AG04449 (cell line): Measurements from ENCODE around the gene PLD5.
"Not testable (repeated sequence)": the region's sequence is repeated elsewhere in the genome, so short reads cannot be mapped to it uniquely, and the experiment has no call there.

Experiments
- CTCF ChIA-PET: fragments of 350-600 bp; formaldehyde crosslinking; extraction: SDS; loops from one replicate; lab custom pipeline; 2021; ENCODE audit warnings: antibody characterized with exemption; lab: Yijun Ruan, JAX
- POLR2A ChIA-PET: fragments of 400-600, 350-600 bp; formaldehyde crosslinking; extraction: SDS; loops from one replicate; lab custom pipeline; 2020; ENCODE audit warnings: antibody characterized with exemption, inconsistent platforms; lab: Yijun Ruan, JAX
- DNase-seq: peaks from one replicate; pipeline ENCODE4 v3.0.0-alpha.2; 2010; ENCODE audit warnings: low read depth, low spot score
- H3K4me3 ChIP-seq: 2 replicates; pipeline ENCODE4 v1.5.1; 2011; ENCODE audit warnings: low read depth, mild to moderate bottlenecking, control low read depth, low read length
- TF ChIP-seq, protein P1 (sequence below): IDR thresholded peaks from one replicate; pipeline ENCODE4 v1.5.1; 2011; ENCODE audit warnings: mild to moderate bottlenecking, moderate library complexity, low read length, control low read depth, inconsistent platforms; ENCODE audit not compliant: insufficient read depth; ENCODE audit errors: missing control alignments

Gene PLD5

DNA sequence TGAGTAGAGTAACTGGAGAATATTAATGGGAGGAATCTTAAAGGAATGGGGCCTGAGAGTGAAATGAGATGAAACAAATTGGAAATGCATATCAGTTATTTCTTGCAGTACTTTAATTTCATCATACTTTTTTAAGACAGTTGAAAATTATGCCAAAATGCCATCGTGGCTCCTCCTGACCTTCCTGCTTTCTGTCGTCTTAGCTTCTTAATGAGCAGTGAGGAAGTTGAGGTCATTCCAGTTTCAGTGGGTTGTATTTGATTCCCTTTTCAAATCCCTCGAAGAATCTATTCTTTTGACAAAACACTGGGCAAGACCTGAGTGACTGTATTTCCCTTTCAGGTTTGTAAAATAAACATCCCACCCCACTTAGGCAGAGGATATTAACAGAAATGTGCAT lies 390.7 kb downstream of the PLD5 start:
- ChIA-PET CTCF (no interaction called here), POLR2A (no interaction called here)
- TF ChIP-seq, protein P1, sequence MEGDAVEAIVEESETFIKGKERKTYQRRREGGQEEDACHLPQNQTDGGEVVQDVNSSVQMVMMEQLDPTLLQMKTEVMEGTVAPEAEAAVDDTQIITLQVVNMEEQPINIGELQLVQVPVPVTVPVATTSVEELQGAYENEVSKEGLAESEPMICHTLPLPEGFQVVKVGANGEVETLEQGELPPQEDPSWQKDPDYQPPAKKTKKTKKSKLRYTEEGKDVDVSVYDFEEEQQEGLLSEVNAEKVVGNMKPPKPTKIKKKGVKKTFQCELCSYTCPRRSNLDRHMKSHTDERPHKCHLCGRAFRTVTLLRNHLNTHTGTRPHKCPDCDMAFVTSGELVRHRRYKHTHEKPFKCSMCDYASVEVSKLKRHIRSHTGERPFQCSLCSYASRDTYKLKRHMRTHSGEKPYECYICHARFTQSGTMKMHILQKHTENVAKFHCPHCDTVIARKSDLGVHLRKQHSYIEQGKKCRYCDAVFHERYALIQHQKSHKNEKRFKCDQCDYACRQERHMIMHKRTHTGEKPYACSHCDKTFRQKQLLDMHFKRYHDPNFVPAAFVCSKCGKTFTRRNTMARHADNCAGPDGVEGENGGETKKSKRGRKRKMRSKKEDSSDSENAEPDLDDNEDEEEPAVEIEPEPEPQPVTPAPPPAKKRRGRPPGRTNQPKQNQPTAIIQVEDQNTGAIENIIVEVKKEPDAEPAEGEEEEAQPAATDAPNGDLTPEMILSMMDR, result no peak
- no peak overlapping the region for H3K4me3 ChIP-seq
- DNase-seq, result no peak

DNA sequence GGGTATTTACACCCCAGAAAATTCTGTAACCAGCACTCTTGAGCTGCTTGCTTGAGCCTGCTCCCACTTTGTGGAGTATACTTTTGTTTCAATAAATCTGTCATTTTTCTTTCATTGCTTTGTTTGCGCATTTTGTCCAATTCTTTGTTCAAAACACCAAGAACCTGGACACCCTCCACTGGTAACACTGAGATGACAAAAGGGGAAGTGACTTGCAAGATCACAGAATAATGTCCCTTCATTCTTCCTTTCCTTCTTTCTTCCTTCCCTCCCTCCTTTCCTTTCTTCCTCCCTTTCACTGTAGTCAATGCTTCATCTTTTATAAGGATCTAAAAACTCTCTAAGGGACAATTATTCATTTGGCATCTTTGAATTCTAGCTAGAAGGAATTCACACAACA lies 391.1 kb downstream of the PLD5 start:
- DNase-seq, result no peak
- CTCF ChIA-PET, result no interaction called here
- TF ChIP-seq, protein P1, result no peak
- POLR2A ChIA-PET, result no interaction called here
- no peak overlapping the region for H3K4me3 ChIP-seq

DNA sequence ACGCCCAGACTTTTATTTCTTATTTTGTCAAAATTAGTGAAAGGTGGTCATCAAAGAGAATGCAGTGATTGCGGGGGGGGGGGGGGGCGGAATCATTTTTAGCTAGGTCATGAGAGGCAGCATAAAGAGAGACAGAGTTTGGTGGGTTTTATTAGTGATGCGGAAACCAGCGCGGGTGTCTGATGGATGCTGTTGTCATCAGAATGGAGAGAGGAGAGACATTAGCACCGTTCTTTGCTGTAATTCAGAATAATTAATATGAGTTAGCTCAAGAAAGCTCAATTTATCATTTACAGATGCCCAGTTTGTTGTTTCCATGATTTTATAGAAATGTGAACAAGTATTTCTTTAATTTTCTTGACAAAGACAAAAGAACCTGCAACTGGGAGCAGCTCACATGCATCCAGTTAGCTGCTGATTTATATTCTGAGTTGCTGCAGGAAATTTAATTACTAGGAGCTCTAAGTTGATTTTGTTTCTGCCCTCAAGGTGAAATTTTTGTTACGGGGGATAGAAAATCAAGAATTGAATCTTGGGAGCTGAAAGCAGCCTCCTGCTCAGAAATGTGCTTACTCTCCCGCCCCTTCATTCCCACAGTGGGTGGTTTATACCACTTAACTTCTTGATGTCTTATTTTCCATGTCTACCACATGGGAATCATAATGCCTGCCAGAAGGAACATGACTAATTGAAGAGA lies 392.2 kb downstream of the PLD5 start:
- no peak overlapping the region for H3K4me3 ChIP-seq
- ChIA-PET POLR2A (no interaction called here), CTCF (no interaction called here)
- TF ChIP-seq, protein P1, result no peak
- no peak for DNase-seq

DNA sequence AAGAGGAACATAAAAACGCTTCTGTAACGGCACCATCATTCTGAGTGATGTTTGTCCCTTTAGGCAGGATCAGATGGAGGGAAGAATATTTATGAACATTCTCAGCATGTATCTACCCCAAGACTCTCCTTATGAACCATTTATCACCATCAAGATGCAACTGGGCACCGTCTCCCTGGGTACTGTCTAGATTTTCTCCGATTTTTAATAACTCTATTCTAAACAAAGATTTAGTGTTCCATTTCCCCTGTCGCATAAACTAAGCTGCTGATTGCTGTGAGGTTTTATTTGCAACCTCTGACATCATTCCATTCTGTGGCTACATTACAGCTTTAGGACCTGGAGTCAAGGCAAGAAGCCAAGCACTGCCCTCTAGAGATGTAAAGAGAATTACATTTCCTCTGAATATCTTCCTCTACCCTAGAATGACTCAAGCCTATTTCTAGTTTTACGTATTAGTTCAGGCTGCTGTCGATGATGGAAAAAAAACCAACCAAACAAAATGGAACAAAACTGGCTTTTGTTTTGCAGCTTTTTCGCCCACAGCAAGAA lies 395.5 kb downstream of the PLD5 start:
- ChIA-PET POLR2A (no interaction called here), CTCF (no interaction called here)
- no peak for DNase-seq
- no peak overlapping the region for H3K4me3 ChIP-seq
- TF ChIP-seq, protein P1, result no peak

DNA sequence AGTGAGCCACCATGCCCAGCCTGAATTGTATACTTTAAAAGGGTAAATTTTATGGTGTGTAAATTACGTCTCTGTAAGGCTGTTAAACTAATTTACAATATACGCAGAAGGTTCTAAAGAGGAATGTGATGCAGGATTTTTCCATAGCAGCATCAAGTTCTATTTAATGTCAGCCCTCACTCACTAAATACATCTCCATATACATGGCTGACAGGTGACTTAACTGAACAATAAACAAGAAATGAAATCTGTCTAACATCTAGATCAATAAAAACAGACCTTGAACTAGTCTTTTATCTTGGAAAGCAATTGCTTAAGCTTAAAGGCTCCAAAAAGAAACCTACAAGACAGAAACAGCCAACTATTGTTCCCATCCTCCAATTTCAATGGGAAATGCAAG lies 404.1 kb downstream of the PLD5 start:
- CTCF ChIA-PET, result no interaction called here

DNA sequence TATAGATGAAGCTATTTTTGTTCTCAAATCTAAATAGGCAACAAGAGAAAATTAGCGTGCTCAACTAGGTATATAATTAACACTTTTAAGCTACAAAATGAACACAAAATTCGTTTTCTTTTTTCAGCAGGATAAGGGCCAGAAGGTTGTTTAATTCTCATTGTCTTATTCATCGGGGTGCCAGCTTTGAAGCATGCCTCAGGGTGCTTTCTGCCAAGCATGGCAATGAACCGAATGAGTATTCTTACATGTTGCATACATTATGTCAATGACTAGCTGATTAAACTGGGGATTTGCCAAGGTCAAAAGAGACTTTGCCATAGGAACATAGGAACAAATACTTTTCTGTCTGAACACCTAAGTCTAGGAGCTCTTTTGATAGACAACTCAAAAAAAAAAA lies 423.6 kb downstream of the PLD5 start:
- DNase-seq, result no peak
- H3K4me3 ChIP-seq, result no peak overlapping the region
- ChIA-PET POLR2A (no interaction called here), CTCF (no interaction called here)
- TF ChIP-seq, protein P1, result no peak

More for the DNA sequence above, 404.1 kb downstream of the PLD5 start:
- DNase-seq, result no peak
- no peak overlapping the region for H3K4me3 ChIP-seq
- POLR2A ChIA-PET, result no interaction called here
- TF ChIP-seq, protein P1, result no peak

DNA sequence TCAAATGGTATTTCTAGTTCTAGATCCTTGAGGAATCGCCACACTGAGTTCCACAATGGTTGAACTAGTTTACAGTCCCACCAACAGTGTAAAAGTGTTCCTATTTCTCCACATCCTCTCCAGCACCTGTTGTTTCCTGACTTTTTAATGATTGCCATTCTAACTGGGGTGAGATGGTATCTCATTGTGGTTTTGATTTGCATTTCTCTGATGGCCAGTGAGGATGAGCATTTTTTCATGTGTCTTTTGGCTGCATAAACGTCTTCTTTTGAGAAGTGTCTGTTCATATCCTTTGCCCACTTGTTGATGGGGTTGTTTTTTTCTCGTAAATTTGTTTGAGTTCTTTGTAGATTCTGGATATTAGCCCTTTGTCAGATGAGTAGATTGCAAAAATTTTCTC lies 427.2 kb downstream of the PLD5 start:
- DNase-seq, CTCF ChIA-PET, H3K4me3 ChIP-seq, POLR2A ChIA-PET: not testable (repeated sequence)
